Measurements from ENCODE around the gene CCNI. TPM values are rescaled to one million over a fixed set of nuclear protein-coding genes. Genes with fewer than 3 reads are reported as not detected.
"Not testable (repeated sequence)": the region's sequence is repeated elsewhere in the genome, so short reads cannot be mapped to it uniquely, and the experiment has no call there.

CCNI gene
- total RNA-seq, 1 donor from 2014 or later = 322 TPM

DNA sequence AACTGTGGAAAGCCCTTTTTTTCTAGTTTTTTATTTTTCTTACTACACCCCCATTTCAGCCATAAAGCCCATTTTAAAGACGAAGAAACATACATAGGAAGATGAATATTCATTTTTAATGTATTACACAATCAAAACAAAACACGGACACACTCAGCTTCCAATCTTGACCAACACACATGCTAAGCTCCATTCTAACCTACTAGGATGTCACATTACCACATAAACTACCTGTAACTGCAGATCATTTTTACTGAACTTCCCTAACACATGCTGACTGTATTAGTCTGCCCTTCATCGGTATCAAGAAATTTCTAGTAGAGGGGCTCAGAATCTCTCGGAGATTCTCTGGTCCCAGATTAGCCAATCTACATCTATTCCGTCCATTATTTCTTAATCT is 1.8 kb downstream of the CCNI start:
- Mint-ChIP-seq H3K27me3 (no peaks in the 10 kb centered on the region), H3K27ac (no peak overlapping the region), H3K9me3 (ENCODE audit: low read depth) (no peaks in the 10 kb centered on the region), H3K36me3 (ENCODE audit: insufficient read depth) (peaks cover 2% of the 10 kb centered on the region), H3K4me1 (ENCODE audit: low read depth) (peaks cover 21% of the 10 kb centered on the region), H3K4me3 (ENCODE audit: low read depth) (no peak overlapping the region)
- TF ChIP-seq CTCF (IDR thresholded peaks at IDR 0.05; ENCODE audit: unreplicated experiment) = no peak
- DNase-seq (ENCODE audit: low spot score, unreplicated experiment) = no peak

- TF ChIP-seq CTCF (IDR thresholded peaks at IDR 0.05; ENCODE audit: unreplicated experiment) = no peak
- no peak for DNase-seq (ENCODE audit: low spot score, unreplicated experiment)
- H3K4me1 Mint-ChIP-seq (ENCODE audit: low read depth) = peaks cover 21% of the 10 kb centered on the region
- no peak overlapping the region for H3K4me3 Mint-ChIP-seq (ENCODE audit: low read depth)
- peaks cover 2% of the 10 kb centered on the region for H3K36me3 Mint-ChIP-seq (ENCODE audit: insufficient read depth)
- H3K9me3 Mint-ChIP-seq (ENCODE audit: low read depth) = no peaks in the 10 kb centered on the region
- no peak overlapping the region for H3K27ac Mint-ChIP-seq
- no peaks in the 10 kb centered on the region for H3K27me3 Mint-ChIP-seq
These were observed 2.5 kb downstream of the CCNI start for GRCh38 chr4:77073106-77073809.

GRCh38 chr4:77072195-77072753 is 3.5 kb downstream of the CCNI start:
- no peak for TF ChIP-seq CTCF (IDR thresholded peaks at IDR 0.05; ENCODE audit: unreplicated experiment)
- Mint-ChIP-seq H3K4me1 (ENCODE audit: low read depth) (peaks cover 21% of the 10 kb centered on the region), H3K27me3 (no peaks in the 10 kb centered on the region), H3K36me3 (ENCODE audit: insufficient read depth) (peaks cover 2% of the 10 kb centered on the region), H3K9me3 (ENCODE audit: low read depth) (no peaks in the 10 kb centered on the region), H3K4me3 (ENCODE audit: low read depth) (no peak overlapping the region), H3K27ac (no peak overlapping the region)
- no peak for DNase-seq (ENCODE audit: low spot score, unreplicated experiment)

GRCh38 chr4:77069514-77069913 is 6.3 kb downstream of the CCNI start:
- not testable (repeated sequence) for DNase-seq (ENCODE audit: low spot score, unreplicated experiment); H3K4me3 Mint-ChIP-seq (ENCODE audit: low read depth); H3K27ac Mint-ChIP-seq; H3K9me3 Mint-ChIP-seq (ENCODE audit: low read depth); H3K36me3 Mint-ChIP-seq (ENCODE audit: insufficient read depth); H3K27me3 Mint-ChIP-seq
- H3K4me1 Mint-ChIP-seq (ENCODE audit: low read depth) = peaks cover 14% of the 10 kb centered on the region

DNA sequence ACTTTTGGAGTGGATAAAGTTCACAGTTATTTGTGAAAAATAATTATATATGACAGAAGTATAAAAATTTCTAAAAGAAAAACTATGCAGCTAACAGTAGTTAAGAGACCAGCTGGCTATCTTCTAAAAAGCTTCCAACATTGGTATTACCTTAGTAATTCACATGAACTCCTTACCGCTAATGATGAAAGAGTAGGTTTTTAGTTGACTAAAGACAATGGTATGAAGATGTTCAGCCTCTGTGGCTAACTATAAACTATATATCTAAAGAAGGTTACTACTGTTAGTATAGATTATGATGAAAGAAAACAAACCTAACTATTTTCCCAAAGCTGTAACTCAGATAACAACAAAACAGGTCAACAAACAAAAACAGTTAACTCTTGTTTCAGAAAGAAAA is 10.4 kb downstream of the CCNI start:
- TF ChIP-seq CTCF (IDR thresholded peaks at IDR 0.05; ENCODE audit: unreplicated experiment) = no peak
- no peaks in the 10 kb centered on the region for H3K27me3 Mint-ChIP-seq
- H3K4me1 Mint-ChIP-seq (ENCODE audit: low read depth) = peaks cover 2% of the 10 kb centered on the region
- peak overlapping the region; percentile 45 for H3K27ac Mint-ChIP-seq
- H3K9me3 Mint-ChIP-seq (ENCODE audit: low read depth) = no peaks in the 10 kb centered on the region
- DNase-seq (ENCODE audit: low spot score, unreplicated experiment) = no peak
- H3K4me3 Mint-ChIP-seq (ENCODE audit: low read depth) = no peak overlapping the region
- H3K36me3 Mint-ChIP-seq (ENCODE audit: insufficient read depth) = peaks cover 19% of the 10 kb centered on the region

DNA sequence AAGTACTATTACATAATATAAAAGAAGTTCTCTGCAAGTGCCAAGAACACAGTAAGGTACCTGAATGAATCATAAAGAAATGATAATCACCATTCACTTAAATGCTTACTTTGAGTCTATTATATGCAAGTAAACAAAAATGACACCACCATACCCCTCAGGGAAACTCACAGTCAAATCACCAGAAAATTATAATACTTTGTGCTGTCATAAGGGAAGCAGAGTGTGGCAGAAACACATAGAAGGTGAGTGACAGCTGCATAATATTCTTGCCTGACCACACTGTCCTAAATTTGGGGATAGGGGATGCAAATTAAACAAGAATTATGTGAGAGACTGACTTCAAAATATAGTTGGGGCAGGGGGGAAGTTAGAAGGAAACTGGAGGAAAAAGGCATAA is 12.9 kb downstream of the CCNI start:
- Mint-ChIP-seq H3K4me3 (ENCODE audit: low read depth) (no peak overlapping the region), H3K27ac (peak overlapping the region; percentile 19), H3K9me3 (ENCODE audit: low read depth) (no peaks in the 10 kb centered on the region), H3K27me3 (no peaks in the 10 kb centered on the region), H3K4me1 (ENCODE audit: low read depth) (peaks cover 7% of the 10 kb centered on the region), H3K36me3 (ENCODE audit: insufficient read depth) (peaks cover 28% of the 10 kb centered on the region)
- no peak for DNase-seq (ENCODE audit: low spot score, unreplicated experiment)
- TF ChIP-seq CTCF (IDR thresholded peaks at IDR 0.05; ENCODE audit: unreplicated experiment) = no peak

Measured in progenitor cell of endocrine pancreas (in vitro differentiated cells).